HG02678 (cell line): ENCODE data around the gene ADGRE2.
"Not testable (repeated sequence)": the region's sequence is repeated elsewhere in the genome, so short reads cannot be mapped to it uniquely, and the experiment has no call there.

Experiments
- ATAC-seq: cut with Tn5 transposase; IDR thresholded peaks from one replicate; pipeline ENCODE4 v1.9.1; 2021; ENCODE audit warnings: mild to moderate bottlenecking, moderate library complexity; ENCODE audit not compliant: unreplicated experiment

ADGRE2 gene

GRCh38 chr19:14780622-14781225 is 2.4 kb upstream of the ADGRE2 start:
- not testable (repeated sequence) for ATAC-seq

GRCh38 chr19:14779151-14779550 is 791 bp upstream of the ADGRE2 start:
- no peak for ATAC-seq

GRCh38 chr19:14777645-14778044 is 715 bp downstream of the ADGRE2 start:
- not testable (repeated sequence) for ATAC-seq

- ATAC-seq = no peak
Observed at GRCh38 chr19:14775869-14776586, 2.3 kb downstream of the ADGRE2 start.

- ATAC-seq = not testable (repeated sequence)
Observed at GRCh38 chr19:14775326-14775725, 3.0 kb downstream of the ADGRE2 start.

- ATAC-seq = no peak
Observed at GRCh38 chr19:14774373-14774772, 4.0 kb downstream of the ADGRE2 start.

GRCh38 chr19:14773722-14774121 is 4.6 kb downstream of the ADGRE2 start:
- ATAC-seq = not testable (repeated sequence)

GRCh38 chr19:14772995-14773394 is 5.4 kb downstream of the ADGRE2 start:
- ATAC-seq = no peak

GRCh38 chr19:14772467-14772866 is 5.9 kb downstream of the ADGRE2 start:
- no peak for ATAC-seq

- no peak for ATAC-seq
Observed at GRCh38 chr19:14770944-14771839, 7.2 kb downstream of the ADGRE2 start.

GRCh38 chr19:14770136-14770535 is 8.2 kb downstream of the ADGRE2 start:
- no peak for ATAC-seq

GRCh38 chr19:14769201-14769600 is 9.2 kb downstream of the ADGRE2 start:
- no peak for ATAC-seq

GRCh38 chr19:14768001-14768400 is 10.4 kb downstream of the ADGRE2 start:
- no peak for ATAC-seq

GRCh38 chr19:14767466-14767971 is 10.8 kb downstream of the ADGRE2 start:
- ATAC-seq = no peak

GRCh38 chr19:14765841-14766240 is 12.5 kb downstream of the ADGRE2 start:
- ATAC-seq = not testable (repeated sequence)

GRCh38 chr19:14765403-14765802 is 13.0 kb downstream of the ADGRE2 start:
- ATAC-seq = not testable (repeated sequence)

- ATAC-seq = no peak
Observed at GRCh38 chr19:14764401-14764800, 14.0 kb downstream of the ADGRE2 start.

GRCh38 chr19:14763497-14764145 is 14.7 kb downstream of the ADGRE2 start:
- ATAC-seq = no peak

GRCh38 chr19:14762111-14762510 is 16.2 kb downstream of the ADGRE2 start:
- no peak for ATAC-seq

GRCh38 chr19:14761607-14762006 is 16.8 kb downstream of the ADGRE2 start:
- ATAC-seq = no peak

- no peak for ATAC-seq
Observed at GRCh38 chr19:14758816-14759215, 19.5 kb downstream of the ADGRE2 start.
